Right lobe of liver (tissue), 6 donors: ENCODE data around the gene OR9A2. TPM values are rescaled to one million over a fixed set of nuclear protein-coding genes. Genes with fewer than 3 reads are reported as not detected.

Source experiments
- ATAC-seq, 4 donors: fragments of 200-7000 bp; cut with Tn5 transposase; one replicate each; pipeline ENCODE4 v1.9.1; 2020; ENCODE audit warnings: mild to moderate bottlenecking in 4 of 4, moderate library complexity in 4 of 4
- DNase-seq, 3 donors: peaks; one replicate each; pipeline ENCODE4 v3.0.0-alpha.2; 2020
- H3K27ac ChIP-seq, 3 donors: fragments of 200-600 bp; one replicate each; pipeline ENCODE4 v1.8.0; 2022
- H3K27me3 ChIP-seq, 2 donors: fragments of 200-600 bp; one replicate each; pipeline ENCODE4 v1.8.0; 2022
- H3K36me3 ChIP-seq, 4 donors: fragments of 200-600 bp; sonication (generic) in 1 of 4; one replicate each; pipeline versions ENCODE4 v1.5.1 to v1.8.0; 2017 to 2022; ENCODE audit warnings: control low read depth in 1 of 4
- H3K4me1 ChIP-seq, 4 donors: fragments of 200-600 bp; sonication (generic) in 1 of 4; one replicate each; pipeline versions ENCODE4 v1.5.1 to v1.8.0; 2017 to 2022; ENCODE audit warnings: control low read depth in 1 of 4
- H3K4me3 ChIP-seq, 3 donors: fragments of 200-600 bp; one replicate each; pipeline ENCODE4 v1.8.0; 2022
- H3K9me3 ChIP-seq, 4 donors: fragments of 200-600 bp; sonication (generic) in 1 of 4; one replicate each; pipeline versions ENCODE4 v1.5.1 to v1.8.0; 2017 to 2022; ENCODE audit warnings: control low read depth in 1 of 4
- POLR2A ChIP-seq: fragments of 450-650 bp; IDR thresholded peaks from one replicate; pipeline ENCODE4 v1.6.1; 2017; ENCODE audit warnings: antibody characterized with exemption, mild to moderate bottlenecking
- WGBS: methylation state at CpG from one replicate; pipeline ENCODE4 v1.1.6; 2018; ENCODE audit warnings: low coverage, low lambda C conversion rate; ENCODE audit not compliant: insufficient coverage; ENCODE audit errors: missing lambda C conversion rate; 5-methylcytosine and 5-hydroxymethylcytosine counted together
- intact Hi-C, 2 donors: fragments of 100-400 bp; cut with DNase I; formaldehyde crosslinking; loops; one replicate each; pipeline versions ENCODE4 v1.11.2 to v1.14.1; 2022
- total RNA-seq, 6 experiments: library from RNA; depleted of rRNA in 2 of 6; stranded (reverse); fragments of >200 nt in 2 of 6; fragmentation: NEBNext Ultra II Directional in 3 of 6; extraction: Animal tissue kit (Norgen Biotek cat#: 25700) in 3 of 6; gene quantifications; one replicate each; pipeline versions ENCODE4 v1.1.0 to v1.2.4, GENCODE V29; 2016 to 2023
- TF ChIP-seq, protein P1 (sequence below), 4 donors: fragments of 200-600 bp in 3 of 4; fragments of 450-650 bp in 1 of 4; IDR thresholded peaks; one replicate each; pipeline versions ENCODE4 v1.5.1 to v1.8.0; 2016 to 2022; ENCODE audit warnings: antibody characterized with exemption in 4 of 4, mild to moderate bottlenecking in 2 of 4
- donor health status: DM: no; HTN: yes; CAD: no.
- donor health status: DM: no; HTN: no; CAD: no.
- donor health status: DM: no; HTN: no; CAD: no.
- donor health status: DM: no; HTN: yes; CAD: no.
- donor health status: DM: no; HTN: yes; CAD: no.

Gene OR9A2
- total RNA-seq, 6 experiments from 2014 or later = not detected

DNA sequence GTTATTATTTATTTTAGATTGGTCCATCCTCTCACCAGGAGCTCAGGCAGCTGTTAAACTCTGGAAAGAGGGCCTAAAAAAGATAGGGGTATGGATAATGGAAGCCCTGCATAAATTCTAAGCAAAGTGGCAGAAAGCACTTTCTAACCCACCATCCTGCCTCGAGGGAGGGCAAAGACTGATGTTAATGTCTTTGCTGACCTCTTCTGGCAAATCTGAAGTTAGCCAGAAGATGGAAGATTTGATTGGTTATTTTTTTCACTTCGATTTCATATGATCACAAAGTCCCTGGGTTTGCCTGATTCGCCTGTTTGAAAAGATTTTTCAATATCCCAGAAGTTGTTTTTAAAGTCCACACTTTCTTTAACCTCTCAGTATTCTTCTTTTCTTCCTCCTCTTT is 24.8 kb downstream of the OR9A2 start:
- DNase-seq = no peak
- no peaks in the 10 kb centered on the region for H3K9me3 ChIP-seq

DNA sequence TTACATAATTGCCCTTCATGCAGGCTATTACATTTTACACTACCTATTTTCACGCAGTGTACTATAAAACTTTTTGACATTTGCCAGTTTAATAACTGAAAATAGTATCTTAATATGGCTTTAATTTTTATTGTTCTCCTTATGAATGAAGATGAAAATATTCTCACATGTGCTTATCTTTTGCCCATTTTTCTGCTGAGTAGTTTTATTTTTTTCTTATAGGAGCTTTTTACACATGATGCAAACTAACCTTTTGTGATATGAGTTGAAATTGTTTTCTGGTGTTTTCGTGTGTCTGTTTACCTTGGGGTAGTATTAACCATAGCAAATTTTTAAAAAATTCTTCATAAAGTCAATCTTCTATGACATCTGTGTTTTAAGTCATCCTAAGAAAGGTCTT is 26.3 kb downstream of the OR9A2 start:
- no peak overlapping the region for H3K4me3 ChIP-seq
- intact Hi-C loops = loop anchor here (10.0 kb wide), 1 partner anchor 126 kb away; no protein-coding TSS in a partner anchor
- no peak for ATAC-seq
- TF ChIP-seq, protein P1, sequence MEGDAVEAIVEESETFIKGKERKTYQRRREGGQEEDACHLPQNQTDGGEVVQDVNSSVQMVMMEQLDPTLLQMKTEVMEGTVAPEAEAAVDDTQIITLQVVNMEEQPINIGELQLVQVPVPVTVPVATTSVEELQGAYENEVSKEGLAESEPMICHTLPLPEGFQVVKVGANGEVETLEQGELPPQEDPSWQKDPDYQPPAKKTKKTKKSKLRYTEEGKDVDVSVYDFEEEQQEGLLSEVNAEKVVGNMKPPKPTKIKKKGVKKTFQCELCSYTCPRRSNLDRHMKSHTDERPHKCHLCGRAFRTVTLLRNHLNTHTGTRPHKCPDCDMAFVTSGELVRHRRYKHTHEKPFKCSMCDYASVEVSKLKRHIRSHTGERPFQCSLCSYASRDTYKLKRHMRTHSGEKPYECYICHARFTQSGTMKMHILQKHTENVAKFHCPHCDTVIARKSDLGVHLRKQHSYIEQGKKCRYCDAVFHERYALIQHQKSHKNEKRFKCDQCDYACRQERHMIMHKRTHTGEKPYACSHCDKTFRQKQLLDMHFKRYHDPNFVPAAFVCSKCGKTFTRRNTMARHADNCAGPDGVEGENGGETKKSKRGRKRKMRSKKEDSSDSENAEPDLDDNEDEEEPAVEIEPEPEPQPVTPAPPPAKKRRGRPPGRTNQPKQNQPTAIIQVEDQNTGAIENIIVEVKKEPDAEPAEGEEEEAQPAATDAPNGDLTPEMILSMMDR (IDR thresholded peaks at IDR 0.05) = no peak
- TF ChIP-seq POLR2A = no peak
- peaks cover 0 to 25% (median 0%) of the 10 kb centered on the region in 4 donors for H3K4me1 ChIP-seq
- no peak overlapping the region for H3K27ac ChIP-seq
- H3K27me3 ChIP-seq = no peaks in the 10 kb centered on the region
- peaks cover 0 to 3% (median 0%) of the 10 kb centered on the region in 4 donors for H3K9me3 ChIP-seq
- H3K36me3 ChIP-seq = no peaks in the 10 kb centered on the region
- no peak for DNase-seq
- 97% methylated on average over 2 of the region's 2 CpGs for WGBS

More for the DNA sequence above, 24.8 kb downstream of the OR9A2 start:
- no peak overlapping the region for H3K4me3 ChIP-seq
- H3K36me3 ChIP-seq = no peaks in the 10 kb centered on the region
- peaks cover 0 to 25% (median 0%) of the 10 kb centered on the region in 4 donors for H3K4me1 ChIP-seq
- intact Hi-C loops = loop anchor here (10.0 kb wide), 1 partner anchor 127 kb away; no protein-coding TSS in a partner anchor
- H3K27ac ChIP-seq = no peak overlapping the region
- ATAC-seq = peak in 1 of 4 donors; percentile 32
- TF ChIP-seq, protein P1 (IDR thresholded peaks at IDR 0.05) = peak in 3 of 4 donors; percentile 8 to 32 (median 26)
- TF ChIP-seq POLR2A = no peak
- WGBS = 48% methylated on average over 3 of the region's 3 CpGs
- H3K27me3 ChIP-seq = no peaks in the 10 kb centered on the region

DNA sequence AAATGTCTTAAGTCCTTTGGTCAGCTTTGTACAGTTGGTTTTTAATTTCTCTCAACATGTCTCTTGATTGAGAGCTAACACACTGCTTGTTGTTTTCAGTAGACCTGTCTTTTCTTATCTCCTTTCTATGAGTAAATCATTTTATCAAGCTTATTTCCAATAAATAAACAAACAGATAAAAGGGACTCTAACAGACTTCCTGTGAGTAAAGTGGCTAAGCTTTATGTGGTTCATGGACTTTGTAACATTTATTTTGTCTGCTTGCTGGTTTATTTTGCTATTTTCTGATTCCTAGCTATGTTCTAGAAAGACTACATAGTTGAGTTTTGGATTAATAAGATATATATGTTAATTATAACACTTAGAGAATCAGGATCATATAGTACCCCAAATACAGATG is 27.1 kb downstream of the OR9A2 start:
- TF ChIP-seq POLR2A = no peak
- TF ChIP-seq, protein P1 (IDR thresholded peaks at IDR 0.05) = no peak
- H3K4me3 ChIP-seq = no peak overlapping the region
- H3K36me3 ChIP-seq = no peaks in the 10 kb centered on the region
- peaks cover 0 to 25% (median 0%) of the 10 kb centered on the region in 4 donors for H3K4me1 ChIP-seq
- ATAC-seq (peak in 2 of 4 donors; percentile 52 to 72), DNase-seq (no peak)
- peaks cover 0 to 3% (median 0%) of the 10 kb centered on the region in 4 donors for H3K9me3 ChIP-seq
- H3K27ac ChIP-seq = no peak overlapping the region
- intact Hi-C loops = loop anchor here (10.0 kb wide), 1 partner anchor 125 kb away; no protein-coding TSS in a partner anchor
- no peaks in the 10 kb centered on the region for H3K27me3 ChIP-seq

DNA sequence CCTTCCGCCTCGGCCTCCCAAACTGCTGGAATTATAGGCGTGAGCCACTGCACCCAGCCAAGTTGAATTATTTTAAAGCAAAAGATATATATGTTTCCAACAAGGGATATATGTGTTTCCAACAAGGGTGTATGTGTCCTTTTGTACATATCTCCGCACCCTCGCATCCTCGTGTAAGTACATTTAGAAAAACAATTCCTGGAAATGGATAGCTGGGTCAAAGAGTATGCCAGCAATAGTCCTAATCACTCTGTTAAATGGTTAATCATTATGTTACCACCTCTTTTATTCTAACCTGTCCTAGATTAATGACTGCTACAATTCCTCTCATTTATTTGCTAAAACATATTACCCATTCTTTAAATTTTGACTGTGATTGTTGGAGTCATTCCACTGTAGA is 28.0 kb downstream of the OR9A2 start:
- intact Hi-C loops = no loop called here
- no peak for DNase-seq
- H3K27me3 ChIP-seq = no peaks in the 10 kb centered on the region
- no peak overlapping the region for H3K4me3 ChIP-seq
- TF ChIP-seq POLR2A = no peak
- TF ChIP-seq, protein P1 (IDR thresholded peaks at IDR 0.05) = no peak
- H3K4me1 ChIP-seq = peaks cover 0 to 21% (median 0%) of the 10 kb centered on the region in 4 donors
- no peaks in the 10 kb centered on the region for H3K36me3 ChIP-seq
- 70% methylated on average over 6 of the region's 6 CpGs for WGBS
- no peak overlapping the region for H3K27ac ChIP-seq
- peaks cover 0 to 3% (median 0%) of the 10 kb centered on the region in 4 donors for H3K9me3 ChIP-seq
- peak in 1 of 4 donors; percentile 26 for ATAC-seq
